GM19455 (cell line): ENCODE measurements around the gene SLC7A11.
"Not testable (repeated sequence)": the region's sequence is repeated elsewhere in the genome, so short reads cannot be mapped to it uniquely, and the experiment has no call there.

ENCODE experiments used
- ATAC-seq: cut with Tn5 transposase; IDR thresholded peaks from one replicate; pipeline ENCODE4 v1.9.1; 2021; ENCODE audit not compliant: unreplicated experiment

SLC7A11 gene

GRCh38 chr4:138210576-138210975 is 31.6 kb downstream of the SLC7A11 start:
- not testable (repeated sequence) for ATAC-seq

GRCh38 chr4:138209094-138209493 is 33.1 kb downstream of the SLC7A11 start:
- no peak for ATAC-seq

GRCh38 chr4:138205531-138206233 is 36.5 kb downstream of the SLC7A11 start:
- ATAC-seq = no peak

DNA sequence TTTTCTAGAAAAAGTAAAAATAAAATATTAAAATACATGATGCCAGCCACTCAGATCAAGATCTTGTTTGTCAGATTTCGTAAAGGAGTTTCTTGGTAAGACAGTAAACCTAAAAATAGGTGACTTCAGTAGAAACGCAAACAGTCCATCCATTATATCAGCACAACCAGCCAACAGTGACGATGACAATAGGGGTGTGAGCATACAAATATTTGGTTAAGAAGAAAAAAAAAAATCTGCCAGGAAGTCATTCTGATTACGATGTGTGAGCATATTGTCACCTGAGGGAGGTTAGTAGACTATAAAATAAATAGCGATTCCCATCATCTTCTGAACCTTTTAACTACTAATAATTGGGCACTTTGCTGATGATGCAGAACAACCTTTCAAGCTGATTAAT is 37.6 kb downstream of the SLC7A11 start:
- ATAC-seq = no peak

- ATAC-seq = no peak
These were observed 39.5 kb downstream of the SLC7A11 start for GRCh38 chr4:138202686-138203085.

DNA sequence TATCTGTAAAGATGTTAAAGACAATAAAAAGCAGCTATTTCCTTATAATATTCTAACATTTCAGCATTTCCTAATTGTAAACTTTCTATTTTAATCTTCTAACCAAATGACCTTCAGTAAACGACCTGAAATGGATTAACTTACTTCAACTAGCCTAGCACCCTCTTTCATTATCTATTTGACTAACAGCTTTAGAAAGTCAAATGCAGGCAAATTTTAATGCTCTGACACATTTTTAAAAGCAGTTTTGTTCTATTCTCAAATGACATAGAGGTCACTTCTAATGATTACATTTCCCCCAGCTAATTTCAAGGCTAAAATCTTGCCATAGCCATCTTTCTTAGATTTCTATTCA is 41.9 kb downstream of the SLC7A11 start:
- ATAC-seq = no peak

GRCh38 chr4:138199568-138200235 is 42.4 kb downstream of the SLC7A11 start:
- ATAC-seq = peak; percentile 62

- ATAC-seq = no peak
These were observed 46.0 kb downstream of the SLC7A11 start for GRCh38 chr4:138196153-138196552.

- no peak for ATAC-seq
These were observed 48.2 kb downstream of the SLC7A11 start for GRCh38 chr4:138193963-138194362.

GRCh38 chr4:138192113-138192512 is 50.0 kb downstream of the SLC7A11 start:
- no peak for ATAC-seq

GRCh38 chr4:138190452-138190858 is 51.7 kb downstream of the SLC7A11 start:
- peak; percentile 99 for ATAC-seq

- no peak for ATAC-seq
These were observed 52.9 kb downstream of the SLC7A11 start for GRCh38 chr4:138189206-138189605.

- ATAC-seq = no peak
These were observed 53.6 kb downstream of the SLC7A11 start for GRCh38 chr4:138188406-138189084.

DNA sequence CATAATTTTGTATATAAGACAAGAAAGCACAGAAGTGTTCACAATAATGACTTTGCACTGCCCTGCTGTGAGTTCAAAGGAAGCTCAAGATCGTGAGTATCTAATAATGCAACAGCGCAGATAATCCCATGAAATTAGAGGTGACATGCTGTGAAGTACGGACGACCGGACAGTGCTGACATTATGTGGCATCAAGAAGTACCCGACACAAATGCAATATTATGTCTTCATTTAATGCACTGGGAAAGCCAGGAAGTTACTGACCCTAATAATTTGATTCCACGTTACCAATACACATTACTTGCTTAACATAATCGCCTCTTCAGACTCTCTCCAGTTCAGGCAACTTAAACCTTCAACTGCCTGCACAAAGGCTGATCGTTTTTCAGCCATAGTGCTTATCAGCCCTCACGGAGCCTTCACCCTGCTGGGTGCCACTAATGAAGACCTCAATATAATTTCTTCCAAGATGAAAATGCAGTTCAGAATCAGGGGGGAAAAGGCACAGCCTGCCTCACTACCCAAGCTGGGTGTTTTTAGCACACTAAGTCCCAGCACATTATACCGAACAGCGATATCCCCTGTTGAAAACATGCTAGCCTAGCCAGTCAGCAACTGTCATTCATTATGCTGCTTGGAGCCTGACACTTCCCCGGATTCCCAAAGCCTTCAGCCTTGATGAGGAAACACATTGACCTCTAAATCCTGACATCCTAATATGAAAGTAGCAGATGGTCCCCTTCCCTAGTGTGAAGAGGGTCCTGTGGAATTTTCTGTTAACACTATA is 56.1 kb downstream of the SLC7A11 start:
- ATAC-seq = no peak

- ATAC-seq = no peak
These were observed 57.3 kb downstream of the SLC7A11 start for GRCh38 chr4:138184886-138185285.

DNA sequence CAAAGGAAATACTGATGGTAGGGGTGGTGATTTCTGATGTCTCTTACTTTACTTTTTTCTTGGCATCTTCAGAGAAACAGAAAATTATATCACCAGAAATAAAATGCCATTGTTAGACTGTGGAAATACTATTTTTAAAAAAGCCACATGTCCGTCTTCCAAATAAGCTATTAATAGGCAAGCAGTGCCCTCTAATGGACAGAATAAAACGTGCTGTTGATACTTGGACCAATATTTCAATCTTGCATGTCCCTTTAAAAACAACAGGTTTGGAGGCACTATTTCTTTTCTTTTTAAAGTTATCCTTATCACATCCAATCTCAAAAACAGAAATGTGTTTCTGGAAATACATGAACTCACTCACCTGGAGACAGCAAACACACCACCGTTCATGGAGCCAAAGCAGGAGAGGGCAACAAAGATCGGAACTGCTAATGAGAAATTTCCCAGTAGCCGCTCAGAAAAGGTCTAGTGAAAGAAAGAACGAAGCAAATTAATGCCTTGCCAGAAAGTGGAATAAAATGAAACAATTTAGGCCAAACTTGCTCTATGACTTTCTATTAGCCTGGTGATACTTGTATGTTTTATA is 59.2 kb downstream of the SLC7A11 start:
- ATAC-seq = peak; percentile 58

DNA sequence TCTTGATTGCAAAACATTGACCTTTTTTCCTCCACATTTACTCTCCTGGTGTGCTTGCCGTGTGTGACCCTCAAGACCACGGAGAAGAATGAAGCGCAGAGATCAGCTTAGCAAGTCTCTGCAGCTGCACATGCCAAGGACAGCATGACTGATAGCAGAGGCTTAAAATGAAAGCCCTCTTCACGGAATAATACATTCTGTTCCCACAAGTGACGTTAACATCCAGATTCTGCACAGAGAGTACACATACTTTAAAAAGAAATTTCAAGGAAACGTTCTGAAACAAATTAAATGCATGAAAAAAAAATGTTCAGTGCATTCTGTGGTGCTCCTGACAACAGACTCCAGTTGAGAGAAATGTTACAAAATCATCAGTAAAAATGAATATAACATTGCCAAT is 60.9 kb downstream of the SLC7A11 start:
- no peak for ATAC-seq

GRCh38 chr4:138178566-138178965 is 63.6 kb downstream of the SLC7A11 start:
- no peak for ATAC-seq

DNA sequence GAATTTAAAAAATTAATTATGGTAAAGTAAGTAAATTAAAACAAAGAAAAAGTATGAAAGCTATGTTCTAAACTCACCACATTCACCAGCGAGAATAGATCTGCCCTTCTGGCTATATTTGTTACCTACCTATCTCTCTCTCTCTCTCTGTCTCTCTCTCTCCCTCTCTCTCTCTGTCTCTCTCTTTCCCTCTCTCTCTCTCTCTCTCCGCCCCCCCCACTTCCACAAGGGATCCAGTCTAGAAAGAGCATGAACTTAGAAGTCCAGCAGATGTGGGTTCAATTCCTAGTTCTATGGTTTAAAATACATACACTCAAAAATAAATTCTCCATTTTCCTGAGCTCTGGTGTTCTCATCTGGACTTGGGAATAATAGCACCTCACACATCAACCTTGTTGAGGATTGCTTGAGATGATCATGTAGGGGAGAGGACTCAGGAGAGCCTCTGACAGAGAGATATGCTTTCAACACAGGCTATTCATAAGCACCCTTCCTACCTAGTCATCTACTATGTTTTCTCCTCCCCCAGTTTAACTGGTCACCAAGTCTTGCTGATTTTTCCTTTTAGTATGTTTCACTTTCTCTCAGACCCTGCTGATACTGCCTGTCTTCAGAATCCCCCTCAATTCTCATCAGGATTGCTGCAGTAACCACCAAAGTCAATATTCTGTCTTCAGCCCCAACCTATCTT is 64.7 kb downstream of the SLC7A11 start:
- no peak for ATAC-seq

DNA sequence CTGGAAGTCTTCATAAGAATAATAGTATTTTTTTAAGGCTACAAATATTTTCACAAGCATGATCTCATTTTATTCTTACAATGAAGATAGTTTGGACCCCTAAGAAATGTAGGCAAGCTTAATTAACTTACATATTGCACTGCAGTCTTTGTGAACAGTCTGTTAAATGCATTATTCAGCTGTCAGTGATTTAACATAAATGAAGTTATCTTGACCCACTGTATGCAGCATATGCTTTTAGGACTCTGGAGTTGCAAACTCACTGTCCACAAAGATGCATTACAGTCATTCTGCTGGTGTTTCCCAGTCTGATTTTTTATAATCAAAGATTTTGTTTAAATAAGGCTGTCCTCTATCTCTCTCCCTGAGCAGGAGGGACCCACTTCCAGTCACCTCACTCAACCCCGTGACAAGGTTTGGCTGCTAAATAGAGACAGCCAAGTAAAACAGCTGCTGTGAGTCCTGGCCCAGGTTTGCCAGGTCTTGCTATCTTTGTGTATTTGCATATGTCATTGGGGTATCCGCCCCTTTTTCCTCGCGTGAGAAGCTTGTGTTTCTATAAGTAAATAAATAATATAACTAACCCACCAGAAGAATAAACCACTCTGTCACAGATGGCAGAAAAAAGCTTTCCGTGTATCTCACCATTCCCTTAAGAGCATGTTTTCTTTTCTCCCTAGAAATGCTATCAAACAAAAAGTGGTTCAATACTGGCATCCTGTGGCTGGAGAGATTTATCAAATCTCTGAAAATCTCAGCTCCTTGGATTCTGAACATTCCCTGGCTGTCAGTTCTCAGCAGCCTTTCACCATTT is 67.0 kb downstream of the SLC7A11 start:
- ATAC-seq = no peak
